NCI-H748 (cell line): ENCODE results near the gene NUDT22.

Experiments
- DNase-seq: peaks from one replicate; lab custom pipeline; 2025; ENCODE audit not compliant: unreplicated experiment; lab: John Stamatoyannopoulos, UW

NUDT22 gene

GRCh38 chr11:64268893-64269539, 42.9 kb downstream of the NUDT22 start:
- peak; percentile 52 for DNase-seq

- peak; percentile 100 for DNase-seq
Observed at GRCh38 chr11:64269540-64270220, 43.6 kb downstream of the NUDT22 start.

- DNase-seq: no peak
Observed at GRCh38 chr11:64275031-64275800, 49.1 kb downstream of the NUDT22 start.

GRCh38 chr11:64275841-64276240, 49.8 kb downstream of the NUDT22 start:
- DNase-seq: no peak

GRCh38 chr11:64276653-64277431, 50.8 kb downstream of the NUDT22 start:
- no peak for DNase-seq

GRCh38 chr11:64278576-64279190, 52.6 kb downstream of the NUDT22 start:
- no peak for DNase-seq
